CD4-positive, CD25-positive, alpha-beta regulatory T cell (primary cell): ENCODE results near the gene IER3IP1. TPM values are rescaled to one million over a fixed set of nuclear protein-coding genes. Genes with fewer than 3 reads are reported as not detected.

Source experiments
- ATAC-seq, 2 donors: fragments of 150-1000 bp; cut with Tn5 transposase; one replicate each; pipeline ENCODE4 v1.10.0; 2021; ENCODE audit warnings: low read depth in 2 of 2, moderate number of reproducible peaks in 2 of 2, moderate library complexity in 1 of 2
- DNase-seq, 3 donors: peaks; one replicate each; pipeline versions ENCODE4 v3.0.0 to v3.0.0-alpha.2; 2012 to 2022; ENCODE audit warnings: mixed read lengths in 1 of 3
- H3K27ac ChIP-seq: one replicate; pipeline ENCODE4 v1.7.0; 2013; ENCODE audit warnings: mild to moderate bottlenecking, low read length; ENCODE audit not compliant: insufficient read depth, poor library complexity, severe bottlenecking
- H3K27me3 ChIP-seq: one replicate; pipeline ENCODE4 v1.7.0; 2013; ENCODE audit warnings: low read length; ENCODE audit not compliant: control insufficient read depth, insufficient read depth
- H3K36me3 ChIP-seq: one replicate; pipeline ENCODE4 v1.7.0; 2013; ENCODE audit warnings: mild to moderate bottlenecking, low read length, moderate library complexity; ENCODE audit not compliant: control insufficient read depth, insufficient read depth
- H3K4me1 ChIP-seq: 2 replicates; pipeline ENCODE4 v1.7.0; 2013; ENCODE audit warnings: mild to moderate bottlenecking, low read length; ENCODE audit not compliant: insufficient read depth, control insufficient read depth, poor library complexity, severe bottlenecking
- H3K4me3 ChIP-seq: one replicate; pipeline ENCODE4 v1.7.0; 2013; ENCODE audit warnings: low read depth, mild to moderate bottlenecking, low read length, moderate library complexity
- H3K9me3 ChIP-seq, 2 experiments: 1 replicate in 1 of 2; 2 replicates in 1 of 2; pipeline ENCODE4 v1.7.0; 2013; ENCODE audit warnings: low read length in 2 of 2, mild to moderate bottlenecking in 1 of 2, moderate library complexity in 1 of 2; ENCODE audit not compliant: control insufficient read depth in 2 of 2
- H3K27ac Mint-ChIP-seq, 3 donors: one replicate each; pipeline ENCODE4 v1.8.0; 2020 to 2022; ENCODE audit warnings: mild to moderate bottlenecking in 3 of 3, mixed read lengths in 3 of 3, moderate library complexity in 2 of 3
- H3K27me3 Mint-ChIP-seq: one replicate; pipeline ENCODE4 v1.8.0; 2022; ENCODE audit warnings: mild to moderate bottlenecking, mixed read lengths
- H3K36me3 Mint-ChIP-seq: one replicate; pipeline ENCODE4 v1.8.0; 2020; ENCODE audit warnings: mixed read lengths
- H3K4me1 Mint-ChIP-seq, 4 donors: one replicate each; pipeline ENCODE4 v1.8.0; 2020 to 2022; ENCODE audit warnings: mixed read lengths in 4 of 4, mild to moderate bottlenecking in 1 of 4
- H3K4me3 Mint-ChIP-seq, 4 donors: one replicate each; pipeline ENCODE4 v1.8.0; 2020 to 2022; ENCODE audit warnings: mild to moderate bottlenecking in 4 of 4, mixed read lengths in 4 of 4, moderate library complexity in 3 of 4
- H3K9me3 Mint-ChIP-seq, 7 donors: one replicate each; pipeline ENCODE4 v1.8.0; 2020 to 2022; ENCODE audit warnings: mixed read lengths in 7 of 7, mild to moderate bottlenecking in 3 of 7, moderate library complexity in 2 of 7
- polyA plus RNA-seq, 4 donors: library from polyadenylated mRNA; unstranded; fragments of 300-500 nt; fragmentation: Illumina TruSeq; gene quantifications; one replicate each; pipeline ENCODE4 v1.2.3, GENCODE V29; 2021
- total RNA-seq: library from RNA; stranded (reverse); gene quantifications from one replicate; pipeline ENCODE4 v1.2.3, GENCODE V29; 2022

IER3IP1 gene
- total and polyA plus RNA-seq, 5 donors from 2014 or later = 5.3 to 18.9 (median 17.7) TPM

DNA sequence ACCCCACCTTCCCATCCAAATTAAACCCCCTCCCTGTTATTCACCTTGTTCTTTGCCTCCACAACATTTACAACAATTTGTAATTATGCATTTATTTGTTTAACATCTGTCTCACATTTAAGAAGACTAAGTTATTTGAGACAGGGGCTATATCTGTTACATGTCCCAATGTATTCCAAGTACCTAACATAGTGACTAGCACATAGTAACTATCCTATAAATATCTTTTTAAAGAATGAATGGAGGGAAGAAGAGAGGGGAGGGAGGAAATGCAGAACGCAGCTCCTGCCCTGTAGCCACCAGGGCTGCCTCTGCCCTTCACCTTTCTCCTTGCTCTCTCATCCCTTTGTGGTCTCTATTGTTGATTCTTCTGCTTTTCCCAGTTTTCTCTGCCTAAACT is 66.4 kb downstream of the IER3IP1 start:
- no peak overlapping the region for H3K4me3 Mint-ChIP-seq

DNA sequence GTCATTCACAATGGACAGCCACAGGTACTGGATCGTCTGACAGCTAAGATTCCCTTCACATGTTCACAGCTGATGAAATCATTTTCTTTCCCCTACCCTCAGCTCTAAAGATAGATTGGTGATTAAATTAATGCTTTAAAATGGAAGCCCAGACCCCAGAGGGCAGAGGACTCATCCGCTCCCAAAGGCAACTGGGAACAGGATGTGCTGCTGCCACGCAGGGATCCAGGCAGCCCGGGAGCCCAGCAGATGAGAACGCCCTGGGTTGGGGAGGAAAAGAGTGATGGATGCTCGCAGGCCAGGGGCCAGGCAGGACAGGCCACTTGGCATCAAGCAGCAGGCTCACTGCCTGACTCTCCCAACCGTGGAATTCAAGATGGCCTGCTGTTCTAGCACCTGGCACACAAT is 67.2 kb downstream of the IER3IP1 start:
- H3K4me1 Mint-ChIP-seq = no peaks in the 10 kb centered on the region

More for the DNA sequence above, 66.4 kb downstream of the IER3IP1 start:
- peak overlapping the region in 1 of 3 donors; percentile 80 for H3K27ac Mint-ChIP-seq
- Histone ChIP-seq H3K36me3 (peaks cover 46% of the 10 kb centered on the region), H3K9me3 (no peaks in the 10 kb centered on the region), H3K4me1 (no peaks in the 10 kb centered on the region), H3K27ac (no peak overlapping the region), H3K4me3 (no peak overlapping the region), H3K27me3 (no peaks in the 10 kb centered on the region)
- ATAC-seq (no peak), DNase-seq (no peak)
- H3K27me3 Mint-ChIP-seq = no peaks in the 10 kb centered on the region
- H3K4me1 Mint-ChIP-seq = no peaks in the 10 kb centered on the region
- peaks cover 38% of the 10 kb centered on the region for H3K36me3 Mint-ChIP-seq
- no peaks in the 10 kb centered on the region for H3K9me3 Mint-ChIP-seq

DNA sequence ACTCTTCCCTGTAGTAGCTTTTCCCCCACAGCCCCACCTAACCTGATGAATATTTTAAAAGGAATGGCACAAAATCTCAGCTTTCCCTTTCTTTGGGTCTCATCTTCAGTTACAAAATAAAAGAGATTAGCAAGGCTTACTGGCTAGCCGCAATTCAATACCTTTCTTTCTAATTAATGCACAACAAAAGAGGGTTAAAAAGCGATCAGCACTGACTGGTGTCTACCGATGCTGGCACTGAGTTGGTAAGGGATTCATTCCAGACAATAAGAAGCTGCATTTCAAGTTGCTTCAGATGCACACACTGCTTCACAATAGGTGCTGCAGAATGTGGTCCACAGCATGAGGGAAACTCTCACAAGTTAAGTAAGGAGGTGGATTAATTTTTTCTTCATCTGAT is 67.8 kb downstream of the IER3IP1 start:
- Mint-ChIP-seq H3K27ac (peak overlapping the region in 1 of 3 donors; percentile 77), H3K4me3 (no peak overlapping the region), H3K4me1 (no peaks in the 10 kb centered on the region), H3K27me3 (no peaks in the 10 kb centered on the region), H3K36me3 (peaks cover 34% of the 10 kb centered on the region), H3K9me3 (no peaks in the 10 kb centered on the region)
- no peaks in the 10 kb centered on the region for H3K4me1 ChIP-seq
- no peak overlapping the region for H3K4me3 ChIP-seq
- no peak for DNase-seq
- H3K27me3 ChIP-seq = no peaks in the 10 kb centered on the region
- peaks cover 37% of the 10 kb centered on the region for H3K36me3 ChIP-seq
- no peak for ATAC-seq
- H3K9me3 ChIP-seq = no peaks in the 10 kb centered on the region
- no peak overlapping the region for H3K27ac ChIP-seq

More for the DNA sequence above, 67.2 kb downstream of the IER3IP1 start:
- no peak overlapping the region for H3K27ac ChIP-seq
- H3K36me3 ChIP-seq = peaks cover 42% of the 10 kb centered on the region
- Mint-ChIP-seq H3K27me3 (no peaks in the 10 kb centered on the region), H3K9me3 (no peaks in the 10 kb centered on the region), H3K4me3 (no peak overlapping the region), H3K36me3 (peaks cover 39% of the 10 kb centered on the region), H3K27ac (peak overlapping the region in 2 of 3 donors; percentile 31 to 87)
- no peak for ATAC-seq
- H3K4me1 ChIP-seq = no peaks in the 10 kb centered on the region
- no peak overlapping the region for H3K4me3 ChIP-seq
- H3K9me3 ChIP-seq = no peaks in the 10 kb centered on the region
- no peaks in the 10 kb centered on the region for H3K27me3 ChIP-seq
- DNase-seq = no peak

Other genes starting within 250 kb of the IER3IP1 start
- not detected for gene ELOA2, start 140.7 kb downstream of the IER3IP1 start, total RNA-seq
- not detected for gene ELOA2, start 140.7 kb downstream of the IER3IP1 start, polyA plus RNA-seq
- gene HDHD2, start 25.9 kb downstream of the IER3IP1 start, total RNA-seq = 18.7 TPM
- gene HDHD2, start 25.9 kb downstream of the IER3IP1 start, polyA plus RNA-seq = 10 to 100 TPM; 39.4 to 46.7 (median 44.7) TPM
- not detected for gene SKOR2, start 75.3 kb upstream of the IER3IP1 start, total RNA-seq
- not detected for gene SKOR2, start 75.3 kb upstream of the IER3IP1 start, polyA plus RNA-seq